ENCODE data around the gene CYP1A1. TPM values are rescaled to one million over a fixed set of nuclear protein-coding genes. Genes with fewer than 3 reads are reported as not detected.

CYP1A1 gene
- total RNA-seq, 1 donor from 2014 or later: 0.91 TPM

DNA sequence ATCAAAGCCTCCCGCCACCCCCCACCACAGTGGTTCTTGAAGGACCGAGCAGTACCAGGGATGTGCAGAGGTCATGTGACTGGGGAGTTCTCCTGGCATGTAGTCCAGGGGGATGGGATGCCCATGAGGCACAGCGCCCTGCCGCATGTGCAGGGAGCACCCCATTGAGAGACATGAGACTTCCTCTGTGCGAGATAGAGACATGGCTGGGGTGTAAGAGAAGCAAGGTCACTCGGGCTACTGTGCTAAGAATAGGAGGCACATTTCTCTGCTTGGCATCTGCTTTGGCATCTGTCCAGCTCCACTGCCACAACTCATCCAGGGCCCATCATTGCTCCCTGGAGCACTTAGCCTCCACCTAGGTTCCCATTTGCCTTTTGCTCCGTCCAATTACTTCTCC lies 2.4 kb upstream of the CYP1A1 start:
- H3K79me2 ChIP-seq (ENCODE audit: insufficient read depth, low read length): no peaks in the 10 kb centered on the region
- peaks cover 3% of the 10 kb centered on the region for H3K4me1 ChIP-seq (ENCODE audit: insufficient read depth, low read length)
- no peaks in the 10 kb centered on the region for H3K4me1 Mint-ChIP-seq (ENCODE audit: low read depth, unreplicated experiment)
- no peak overlapping the region for H3K9ac ChIP-seq (ENCODE audit: low read length)
- no peak overlapping the region for H3K4me3 Mint-ChIP-seq (ENCODE audit: unreplicated experiment)
- H3K36me3 ChIP-seq (ENCODE audit: insufficient read depth, low read length): no peaks in the 10 kb centered on the region
- H3K27me3 Mint-ChIP-seq (ENCODE audit: low read depth, unreplicated experiment): peaks cover 26% of the 10 kb centered on the region
- H3K36me3 Mint-ChIP-seq (ENCODE audit: low read depth, unreplicated experiment): no peaks in the 10 kb centered on the region
- FAIRE-seq: no peak
- no peak for DNase-seq (ENCODE audit: low read depth)
- no peak overlapping the region for H3K27ac Mint-ChIP-seq (ENCODE audit: unreplicated experiment)
- peaks cover 42% of the 10 kb centered on the region for H3K27me3 ChIP-seq (ENCODE audit: insufficient read depth, low read length)
- no peaks in the 10 kb centered on the region for H3K9me3 Mint-ChIP-seq (ENCODE audit: unreplicated experiment)
- H3K27ac ChIP-seq (ENCODE audit: low read depth, low read length): no peak overlapping the region
- no peak overlapping the region for H3K4me3 ChIP-seq (ENCODE audit: insufficient read depth, low read depth, low read length)
- H3K4me2 ChIP-seq (ENCODE audit: low read length): no peak overlapping the region
- H3K9me3 ChIP-seq (ENCODE audit: insufficient read depth, low read depth, low read length): peaks cover 6% of the 10 kb centered on the region
- no peak overlapping the region for H2AFZ ChIP-seq (ENCODE audit: low read depth, low read length)
- no peak for TF ChIP-seq EZH2 (IDR thresholded peaks at IDR 0.05; ENCODE audit: insufficient read depth, low read length)
- TF ChIP-seq, protein P1, sequence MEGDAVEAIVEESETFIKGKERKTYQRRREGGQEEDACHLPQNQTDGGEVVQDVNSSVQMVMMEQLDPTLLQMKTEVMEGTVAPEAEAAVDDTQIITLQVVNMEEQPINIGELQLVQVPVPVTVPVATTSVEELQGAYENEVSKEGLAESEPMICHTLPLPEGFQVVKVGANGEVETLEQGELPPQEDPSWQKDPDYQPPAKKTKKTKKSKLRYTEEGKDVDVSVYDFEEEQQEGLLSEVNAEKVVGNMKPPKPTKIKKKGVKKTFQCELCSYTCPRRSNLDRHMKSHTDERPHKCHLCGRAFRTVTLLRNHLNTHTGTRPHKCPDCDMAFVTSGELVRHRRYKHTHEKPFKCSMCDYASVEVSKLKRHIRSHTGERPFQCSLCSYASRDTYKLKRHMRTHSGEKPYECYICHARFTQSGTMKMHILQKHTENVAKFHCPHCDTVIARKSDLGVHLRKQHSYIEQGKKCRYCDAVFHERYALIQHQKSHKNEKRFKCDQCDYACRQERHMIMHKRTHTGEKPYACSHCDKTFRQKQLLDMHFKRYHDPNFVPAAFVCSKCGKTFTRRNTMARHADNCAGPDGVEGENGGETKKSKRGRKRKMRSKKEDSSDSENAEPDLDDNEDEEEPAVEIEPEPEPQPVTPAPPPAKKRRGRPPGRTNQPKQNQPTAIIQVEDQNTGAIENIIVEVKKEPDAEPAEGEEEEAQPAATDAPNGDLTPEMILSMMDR (IDR thresholded peaks at IDR 0.05; ENCODE audit: insufficient read depth, low read depth, low read length): no peak
- H4K20me1 ChIP-seq (ENCODE audit: insufficient read depth, low read length): no peaks in the 10 kb centered on the region

DNA sequence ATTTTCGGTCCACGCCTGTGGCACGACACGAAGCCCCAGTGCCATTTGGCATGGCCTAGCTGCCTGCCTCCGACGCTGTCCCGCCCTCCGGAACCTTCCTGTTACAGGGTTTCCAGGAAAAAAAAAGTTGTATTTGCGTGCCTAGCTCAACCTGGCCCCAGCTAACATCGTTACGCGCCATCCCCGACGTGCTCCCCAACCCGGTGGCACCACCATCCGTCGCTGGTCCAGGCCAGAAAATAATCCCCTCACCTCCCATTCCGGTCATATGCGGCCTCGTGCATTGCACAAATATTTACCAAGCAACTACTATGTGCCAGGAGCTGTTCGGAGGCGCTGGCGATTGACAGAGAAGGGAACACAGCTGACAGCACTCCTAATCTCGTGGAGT lies 1.4 kb upstream of the CYP1A1 start:
- no peaks in the 10 kb centered on the region for H3K4me1 Mint-ChIP-seq (ENCODE audit: low read depth, unreplicated experiment)
- H3K27me3 Mint-ChIP-seq (ENCODE audit: low read depth, unreplicated experiment): peaks cover 24% of the 10 kb centered on the region
- peaks cover 39% of the 10 kb centered on the region for H3K27me3 ChIP-seq (ENCODE audit: insufficient read depth, low read length)

More for the DNA sequence above, 1.4 kb upstream of the CYP1A1 start:
- Histone ChIP-seq H4K20me1 (ENCODE audit: insufficient read depth, low read length) (no peaks in the 10 kb centered on the region), H3K9me3 (ENCODE audit: insufficient read depth, low read depth, low read length) (peaks cover 6% of the 10 kb centered on the region), H3K27ac (ENCODE audit: low read depth, low read length) (no peak overlapping the region), H3K79me2 (ENCODE audit: insufficient read depth, low read length) (no peaks in the 10 kb centered on the region), H3K9ac (ENCODE audit: low read length) (no peak overlapping the region), H3K4me2 (ENCODE audit: low read length) (peak overlapping the region; percentile 88), H2AFZ (ENCODE audit: low read depth, low read length) (peak overlapping the region; percentile 73), H3K36me3 (ENCODE audit: insufficient read depth, low read length) (no peaks in the 10 kb centered on the region), H3K4me3 (ENCODE audit: insufficient read depth, low read depth, low read length) (peak overlapping the region; percentile 55), H3K4me1 (ENCODE audit: insufficient read depth, low read length) (peaks cover 3% of the 10 kb centered on the region)
- TF ChIP-seq EZH2 (IDR thresholded peaks at IDR 0.05; ENCODE audit: insufficient read depth, low read length): peak; percentile 52
- TF ChIP-seq, protein P1 (IDR thresholded peaks at IDR 0.05; ENCODE audit: insufficient read depth, low read depth, low read length): no peak
- Mint-ChIP-seq H3K27ac (ENCODE audit: unreplicated experiment) (peak overlapping the region; percentile 75), H3K36me3 (ENCODE audit: low read depth, unreplicated experiment) (no peaks in the 10 kb centered on the region), H3K4me3 (ENCODE audit: unreplicated experiment) (peak overlapping the region; percentile 70), H3K9me3 (ENCODE audit: unreplicated experiment) (no peaks in the 10 kb centered on the region)
- FAIRE-seq (no peak), DNase-seq (ENCODE audit: low read depth) (no peak)
